GM12878 (cell line): Measurements from ENCODE around the gene MRTFB. TPM values are rescaled to one million over a fixed set of nuclear protein-coding genes. Genes with fewer than 3 reads are reported as not detected.

Experiments
- ATF2 ChIP-seq: IDR thresholded peaks from 2 replicates; pipeline ENCODE4 v1.6.1; 2012; ENCODE audit warnings: low read length, inconsistent platforms
- BMI1 ChIP-seq: fragments of 450-650 bp; IDR thresholded peaks from 2 replicates; pipeline ENCODE4 v1.6.1; 2016; ENCODE audit warnings: mild to moderate bottlenecking, moderate library complexity, borderline replicate concordance
- CHD2 ChIP-seq: IDR thresholded peaks from 2 replicates; pipeline ENCODE4 v1.6.1; 2011; ENCODE audit warnings: low read depth, low read length, improper control_type of control experiment, borderline replicate concordance
- CREM ChIP-seq: IDR thresholded peaks from 2 replicates; pipeline ENCODE4 v1.6.1; 2014; ENCODE audit warnings: antibody characterized with exemption, low read depth
- CTCF ChIP-seq, 3 experiments: IDR thresholded peaks in 2 of 3; conservative IDR thresholded peaks in 1 of 3; 2 replicates each; pipeline ENCODE4 v1.5.1; 2011; ENCODE audit warnings: low read depth in 3 of 3, low read length in 3 of 3, mild to moderate bottlenecking in 3 of 3, control low read depth in 2 of 3, moderate library complexity in 2 of 3, inconsistent platforms in 1 of 3, mixed read lengths in 1 of 3; ENCODE audit not compliant: control insufficient read depth in 2 of 3, insufficient read depth in 1 of 3; ENCODE audit errors: extremely low read depth in 1 of 3
- ESRRA ChIP-seq: IDR thresholded peaks from 2 replicates; pipeline ENCODE4 v1.6.1; 2012; ENCODE audit warnings: mild to moderate bottlenecking, low read length, improper control_type of control experiment
- GATAD2B ChIP-seq: fragments of 450-650 bp; conservative IDR thresholded peaks from 2 replicates; pipeline ENCODE4 v1.6.1; 2017; ENCODE audit warnings: low read depth, mild to moderate bottlenecking, moderate library complexity
- HDAC2 ChIP-seq: fragments of 200-600 bp; sonication (generic); IDR thresholded peaks from 2 replicates; pipeline ENCODE4 v1.6.1; 2017
- LARP7 ChIP-seq: fragments of 450-650 bp; IDR thresholded peaks from 2 replicates; pipeline ENCODE4 v1.6.1; 2017; ENCODE audit warnings: mild to moderate bottlenecking
- MTA2 ChIP-seq: fragments of 450-650 bp; IDR thresholded peaks from 2 replicates; pipeline ENCODE4 v1.6.1; 2016; ENCODE audit warnings: low read depth, mild to moderate bottlenecking, moderate library complexity
- NBN ChIP-seq: fragments of 450-650 bp; IDR thresholded peaks from 2 replicates; pipeline ENCODE4 v1.6.1; 2016
- NFYA ChIP-seq: IDR thresholded peaks from 2 replicates; pipeline ENCODE4 v1.6.1; 2011; ENCODE audit warnings: low read depth, mild to moderate bottlenecking, low read length, improper control_type of control experiment, borderline replicate concordance
- NKRF ChIP-seq: fragments of 450-650 bp; conservative IDR thresholded peaks from 2 replicates; pipeline ENCODE4 v1.6.1; 2017; ENCODE audit warnings: mild to moderate bottlenecking, moderate library complexity
- PAX5 ChIP-seq: IDR thresholded peaks from 2 replicates; pipeline ENCODE4 v1.6.1; 2011; ENCODE audit warnings: low read depth, low read length, borderline replicate concordance
- RCOR1 ChIP-seq: conservative IDR thresholded peaks from 2 replicates; pipeline ENCODE4 v1.6.1; 2012; ENCODE audit warnings: low read depth, low read length, improper control_type of control experiment
- RELB ChIP-seq: fragments of 450-650 bp; IDR thresholded peaks from 2 replicates; pipeline ENCODE4 v1.6.1; 2017; ENCODE audit warnings: low read depth, mild to moderate bottlenecking, moderate library complexity
- SPI1 ChIP-seq: IDR thresholded peaks from 2 replicates; pipeline ENCODE4 v1.6.1; 2011; ENCODE audit warnings: low read depth, mild to moderate bottlenecking, low read length, moderate library complexity, borderline replicate concordance; ENCODE audit not compliant: insufficient read depth
- SRF ChIP-seq, 2 experiments: IDR thresholded peaks; 2 replicates each; pipeline ENCODE4 v1.6.1; 2011; ENCODE audit warnings: low read depth in 2 of 2, low read length in 2 of 2, mild to moderate bottlenecking in 1 of 2, moderate library complexity in 1 of 2
- SUPT20H ChIP-seq: IDR thresholded peaks from 2 replicates; pipeline ENCODE4 v1.6.1; 2011; ENCODE audit warnings: low read depth, mild to moderate bottlenecking, low read length, moderate library complexity, borderline replicate concordance; ENCODE audit not compliant: control insufficient read depth
- TARDBP ChIP-seq: IDR thresholded peaks from 2 replicates; pipeline ENCODE4 v1.6.1; 2016; ENCODE audit warnings: borderline replicate concordance
- TCF12 ChIP-seq: IDR thresholded peaks from 2 replicates; pipeline ENCODE4 v1.6.1; 2011; ENCODE audit warnings: low read depth, mild to moderate bottlenecking, low read length
- TCF3 ChIP-seq: IDR thresholded peaks from 2 replicates; pipeline ENCODE4 v1.6.1; 2012; ENCODE audit warnings: low read depth, mild to moderate bottlenecking, low read length, borderline replicate concordance; ENCODE audit not compliant: insufficient read depth
- USF2 ChIP-seq: IDR thresholded peaks from 2 replicates; pipeline ENCODE4 v1.6.1; 2011; ENCODE audit warnings: low read depth, low read length, improper control_type of control experiment, borderline replicate concordance
- YBX1 ChIP-seq: fragments of 450-650 bp; IDR thresholded peaks from 2 replicates; pipeline ENCODE4 v1.6.1; 2016; ENCODE audit warnings: antibody characterized with exemption
- ZNF24 ChIP-seq: fragments of 450-650 bp; IDR thresholded peaks from 2 replicates; pipeline ENCODE4 v1.6.1; 2017; ENCODE audit warnings: antibody characterized with exemption, mild to moderate bottlenecking
- ZNF384 ChIP-seq: IDR thresholded peaks from 2 replicates; pipeline ENCODE4 v1.6.1; 2012; ENCODE audit warnings: low read depth, mild to moderate bottlenecking, low read length, improper control_type of control experiment, borderline replicate concordance
- polyA plus RNA-seq, 11 experiments: library from polyadenylated mRNA; depleted of rRNA in 4 of 11; unstranded in 6 of 11; stranded (reverse) in 5 of 11; fragments of >200 nt; fragmentation: Nextera tagmentation in 4 of 11; fragmentation: Illumina TruSeq in 1 of 11; extraction: Ambion mirVana in 4 of 11; extraction: Trizol in 1 of 11; gene quantifications; 1 replicate in 1 of 11; 2 replicates in 10 of 11; pipeline versions ENCODE4 v1.2.1 to v1.2.3, GENCODE V29; 2011 to 2016; ENCODE audit warnings: inconsistent platforms in 2 of 11, missing spikeins in 2 of 11, low read depth in 1 of 11
- total RNA-seq, 4 experiments: library from RNA; depleted of rRNA in 3 of 4; stranded (reverse); fragments of >200 nt in 3 of 4; fragmentation: Illumina TruSeq in 1 of 4; extraction: Trizol in 1 of 4; gene quantifications; 2 replicates each; pipeline versions ENCODE4 v1.2.1 to v1.2.3, GENCODE V29; 2013 to 2021

The MRTFB gene
- total and polyA plus RNA-seq, 10 of the 15 experiments (the other 5 are each of a cell fraction or from before 2014, with no cell fraction given), result 2.1 to 14.3 (median 8.0) TPM

GRCh38 chr16:14177704-14178103, 106.6 kb downstream of the MRTFB start (continued):
- TF ChIP-seq CTCF (IDR thresholded peaks at IDR 0.05 in 2 of 3, conservative IDR thresholded peaks at IDR 0.05 in 1 of 3; ENCODE audit: control insufficient read depth in 2 of 3, extremely low read depth in 1 of 3, insufficient read depth in 1 of 3, low read depth in 3 of 3, low read length in 3 of 3), result no peak
- TF ChIP-seq MTA2, result peak; percentile 79
- no peak for TF ChIP-seq USF2
- TF ChIP-seq SRF (IDR thresholded peaks at IDR 0.05; ENCODE audit: low read depth in 2 of 2, low read length in 2 of 2), result no peak
- no peak for TF ChIP-seq TCF3
- TF ChIP-seq YBX1, result no peak
- TF ChIP-seq NFYA, result no peak
- TF ChIP-seq RCOR1, result no peak
- TF ChIP-seq HDAC2, result no peak
- no peak for TF ChIP-seq LARP7
- peak; percentile 46; the same call in 1 of the 2 replicates for TF ChIP-seq BMI1
- no peak for TF ChIP-seq ATF2
- TF ChIP-seq TCF12, result no peak
- TF ChIP-seq TARDBP, result no peak
- TF ChIP-seq NBN, result peak; percentile 89
- no peak for TF ChIP-seq GATAD2B
- no peak for TF ChIP-seq SUPT20H
- TF ChIP-seq PAX5, result no peak
- TF ChIP-seq ZNF384, result peak; percentile 73; the same call in 1 of the 2 replicates
- TF ChIP-seq ESRRA, result no peak
- no peak for TF ChIP-seq NKRF
- no peak for TF ChIP-seq CREM
- TF ChIP-seq CHD2, result no peak
- TF ChIP-seq SPI1, result no peak
- no peak for TF ChIP-seq ZNF24
- peak; percentile 51; the same call in 1 of the 2 replicates for TF ChIP-seq RELB
